HG03342 (cell line): ENCODE measurements around the gene LSP1.

Source experiments
- ATAC-seq: cut with Tn5 transposase; IDR thresholded peaks from one replicate; pipeline ENCODE4 v1.9.1; 2021; ENCODE audit warnings: mild to moderate bottlenecking, moderate library complexity; ENCODE audit not compliant: unreplicated experiment

The LSP1 gene

DNA sequence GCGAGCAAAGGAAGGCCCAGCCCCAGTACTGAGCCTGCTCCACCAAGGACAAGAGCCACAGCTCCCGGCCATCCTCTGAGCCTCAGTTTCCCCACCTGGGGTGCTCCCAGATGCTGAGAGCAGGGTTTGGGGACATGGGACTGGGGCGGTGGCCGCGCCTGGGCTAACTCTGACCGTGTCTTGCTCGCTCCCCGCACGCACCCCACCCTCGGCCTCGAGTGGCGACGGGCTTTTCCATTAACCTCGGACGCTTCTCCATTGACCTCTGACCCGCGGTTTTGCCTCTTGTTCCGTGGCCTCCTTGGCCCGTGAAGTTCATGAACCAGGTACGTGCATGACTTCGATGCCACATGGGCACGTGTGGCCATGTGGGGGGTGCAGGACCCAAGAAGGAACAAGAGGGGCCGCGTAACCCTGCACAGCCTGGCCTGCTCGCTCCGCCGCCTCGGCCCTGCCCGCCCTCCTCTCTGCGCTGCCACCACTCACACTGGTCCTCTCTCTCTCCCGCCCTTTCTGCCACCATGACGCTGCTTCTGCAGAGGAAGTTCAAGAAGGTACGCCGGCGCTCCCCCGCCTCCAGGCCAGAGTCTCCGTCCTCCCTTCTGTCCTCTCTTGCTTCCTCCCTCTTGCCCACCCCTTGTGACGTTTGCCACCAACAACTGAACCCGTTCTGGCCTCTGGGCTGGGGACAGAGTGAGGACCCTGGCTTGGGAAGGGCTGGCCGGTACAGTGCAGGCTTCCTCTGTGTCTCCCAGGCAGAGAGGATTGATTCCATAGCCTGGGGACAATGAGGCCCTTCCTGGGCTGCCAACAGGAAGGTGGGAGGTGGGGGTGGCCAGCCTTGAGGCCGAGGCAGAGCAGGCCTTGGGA lies 73.5 kb downstream of the LSP1 start:
- no peak for ATAC-seq

DNA sequence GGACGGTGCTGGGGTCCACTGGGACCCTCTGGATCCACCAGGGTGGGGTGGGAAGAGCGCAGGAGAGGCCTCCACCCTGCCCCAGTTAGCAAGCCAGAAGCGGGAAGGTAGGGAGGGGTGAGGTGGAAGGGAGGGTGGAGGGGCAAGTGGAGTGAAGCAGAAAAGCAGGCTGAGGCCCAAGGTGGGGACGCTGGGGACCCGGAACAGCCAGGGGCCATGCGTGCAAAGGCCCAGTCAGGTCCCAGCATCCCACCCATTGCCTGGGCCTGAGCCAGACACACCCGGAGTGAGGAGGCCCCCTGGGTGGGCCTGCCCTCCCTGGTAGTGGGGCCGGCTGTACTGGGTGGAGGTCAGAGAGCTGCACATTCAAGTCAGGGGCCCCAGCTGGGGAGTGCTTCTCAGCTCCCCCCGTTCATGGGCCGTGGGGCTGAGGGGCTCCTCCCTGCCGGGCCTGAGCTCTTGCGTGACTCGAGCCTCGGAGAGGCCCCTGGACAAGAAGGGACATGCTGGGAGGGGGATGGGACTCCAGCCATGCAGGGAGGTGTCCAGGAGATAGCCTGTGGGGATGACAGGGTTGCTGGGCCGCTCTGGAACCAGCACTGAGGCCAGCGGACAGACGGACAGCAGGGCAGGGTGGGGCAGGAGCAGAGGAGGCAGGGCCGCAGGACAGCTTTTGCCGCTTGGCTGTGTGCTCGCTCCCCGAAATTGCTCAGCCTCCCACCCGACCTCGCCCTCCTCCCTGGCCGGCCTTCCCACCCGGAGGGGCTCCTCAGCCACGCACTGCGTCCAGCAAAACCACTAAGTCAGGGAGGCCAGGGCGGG lies 74.4 kb downstream of the LSP1 start:
- ATAC-seq = no peak

DNA sequence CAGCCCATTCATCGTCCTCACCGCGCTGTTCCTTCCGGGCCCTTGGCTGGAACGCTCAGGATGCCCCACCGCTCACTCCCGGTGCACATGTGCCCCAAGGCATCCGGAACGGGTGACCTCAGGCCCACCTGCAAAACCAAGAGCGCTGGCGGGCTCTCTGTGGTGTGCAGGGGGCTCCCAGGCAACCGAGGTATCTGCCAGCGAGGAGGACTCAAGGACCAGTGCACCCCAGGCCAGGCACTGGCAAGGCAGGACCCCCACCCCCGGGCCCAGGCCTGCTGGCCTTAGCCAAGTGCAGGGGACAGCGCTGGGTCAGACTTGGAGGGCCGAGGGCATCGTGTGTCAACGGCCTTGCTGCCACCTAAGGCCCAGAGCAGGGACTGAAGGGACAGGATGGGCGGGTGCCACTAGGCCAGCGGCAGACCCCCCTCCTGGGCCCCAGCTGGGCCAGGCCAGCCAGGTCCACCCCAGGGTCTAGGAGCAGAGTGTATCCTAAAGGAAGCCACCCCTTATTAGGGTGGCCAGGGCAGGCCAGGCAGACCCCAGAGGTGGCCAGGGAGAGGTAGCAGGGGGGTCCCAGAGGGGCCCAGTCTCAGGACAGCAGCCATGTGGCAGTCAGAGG lies 75.1 kb downstream of the LSP1 start:
- ATAC-seq = no peak

DNA sequence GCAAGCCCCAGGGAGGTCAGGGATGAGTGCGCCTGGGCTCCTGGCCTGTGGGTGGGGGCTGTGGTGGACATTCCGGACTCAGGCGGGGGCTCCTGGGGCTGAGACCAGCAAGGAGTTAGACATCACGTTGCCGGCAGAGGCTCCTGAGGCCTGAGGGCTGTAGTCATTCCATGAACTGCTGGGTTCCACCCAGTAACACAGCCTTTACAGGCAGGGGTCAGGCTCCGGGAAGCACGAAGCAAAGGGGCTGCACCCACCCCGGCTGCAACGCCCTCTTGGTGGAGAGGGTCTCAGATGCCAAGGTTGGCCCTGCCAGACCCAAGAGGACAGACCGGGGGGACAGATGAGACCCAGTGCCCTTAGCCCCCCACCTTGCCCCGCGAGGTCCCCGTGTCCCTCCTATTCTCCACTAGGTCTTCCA lies 75.6 kb downstream of the LSP1 start:
- no peak for ATAC-seq

DNA sequence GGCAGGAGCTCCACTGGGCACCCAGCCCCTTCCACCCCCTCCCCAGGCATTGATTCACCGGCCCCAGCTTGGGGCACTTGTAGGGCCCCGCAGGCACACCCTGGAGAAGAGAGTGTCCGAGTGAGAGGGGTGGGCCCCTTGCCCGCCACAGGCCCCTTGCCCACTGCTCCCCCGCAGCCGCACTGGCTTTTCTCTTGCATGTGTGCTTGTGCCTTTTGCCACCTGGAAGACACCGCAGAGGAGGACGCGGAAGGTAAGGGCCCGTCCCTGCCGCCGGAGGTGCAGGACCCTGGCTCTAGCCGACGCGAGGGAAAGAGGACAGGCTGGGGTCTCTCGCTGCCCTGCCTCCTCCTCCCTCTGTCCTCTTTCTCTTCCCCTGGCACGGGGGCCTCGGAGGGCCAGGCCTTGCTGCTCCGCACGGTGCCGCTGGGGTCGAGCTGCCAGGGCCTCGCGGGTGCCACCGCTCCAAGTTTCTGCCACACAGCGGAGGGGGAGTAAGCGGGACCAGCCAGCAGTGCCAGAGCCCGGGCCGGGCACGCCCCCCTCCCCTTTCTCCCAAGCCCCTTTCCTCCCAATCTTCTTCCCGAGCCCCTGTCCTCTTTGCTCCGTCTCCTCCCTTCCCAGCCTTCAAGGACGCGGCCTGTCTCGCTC lies 76.1 kb downstream of the LSP1 start:
- ATAC-seq = no peak

DNA sequence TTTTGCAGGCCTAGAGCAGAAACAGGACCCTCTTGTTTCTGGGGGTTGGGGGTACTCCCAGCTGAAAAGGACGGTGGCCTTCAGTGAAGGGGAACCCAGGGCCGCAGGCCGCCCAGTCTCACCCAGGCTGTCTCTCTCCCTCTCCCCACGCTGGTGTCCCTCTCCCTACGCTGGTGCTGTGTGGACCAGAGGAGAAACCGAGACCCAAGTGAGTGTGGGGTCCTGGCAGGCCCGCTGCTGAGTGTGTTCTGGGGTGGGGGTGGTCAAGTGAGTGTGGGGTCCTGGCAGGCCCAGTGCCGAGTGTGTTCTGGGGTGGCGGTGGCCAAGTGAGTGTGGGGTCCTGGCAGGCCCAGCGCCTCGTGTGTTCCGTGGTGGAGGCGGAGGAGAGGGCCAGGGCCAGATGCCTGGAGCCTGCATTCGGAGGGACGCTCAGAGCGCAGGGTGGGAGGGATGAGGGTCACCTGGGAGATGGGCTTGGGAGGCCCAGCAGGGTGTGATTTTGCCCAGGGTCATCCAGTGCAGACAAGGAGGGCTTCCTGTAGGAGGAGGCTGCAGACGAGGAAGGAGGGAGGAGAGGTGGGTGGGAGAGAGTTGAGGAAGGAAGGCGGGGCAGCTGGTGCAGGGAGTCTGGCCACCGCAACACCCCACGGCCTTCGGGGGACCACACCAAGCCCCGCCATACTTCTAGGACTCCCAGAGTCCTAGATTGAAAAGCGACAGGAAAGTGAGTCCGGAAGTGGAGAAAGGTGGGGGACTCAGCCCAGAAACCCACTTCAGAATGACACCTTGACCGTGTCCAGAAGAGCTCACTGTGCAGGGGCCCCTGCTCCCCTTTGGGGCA lies 77.0 kb downstream of the LSP1 start:
- no peak for ATAC-seq

DNA sequence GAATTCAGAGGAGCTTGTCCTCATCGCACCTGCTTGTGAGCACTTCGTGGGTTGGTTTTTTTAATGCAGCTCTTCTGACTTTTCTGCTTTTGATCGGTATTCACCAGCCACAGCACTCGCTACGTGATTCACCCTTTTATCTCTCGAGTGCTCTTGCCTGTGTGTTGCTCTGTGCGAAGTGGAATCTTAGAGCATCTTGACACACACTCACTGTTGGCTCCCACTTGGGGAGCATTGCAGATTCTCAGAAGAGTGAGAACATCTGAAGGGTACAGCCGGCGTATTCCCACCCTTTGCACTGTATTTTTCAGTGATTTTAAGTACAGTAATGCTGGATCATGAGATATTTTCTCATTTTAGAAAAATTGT lies 77.6 kb downstream of the LSP1 start:
- no peak for ATAC-seq

DNA sequence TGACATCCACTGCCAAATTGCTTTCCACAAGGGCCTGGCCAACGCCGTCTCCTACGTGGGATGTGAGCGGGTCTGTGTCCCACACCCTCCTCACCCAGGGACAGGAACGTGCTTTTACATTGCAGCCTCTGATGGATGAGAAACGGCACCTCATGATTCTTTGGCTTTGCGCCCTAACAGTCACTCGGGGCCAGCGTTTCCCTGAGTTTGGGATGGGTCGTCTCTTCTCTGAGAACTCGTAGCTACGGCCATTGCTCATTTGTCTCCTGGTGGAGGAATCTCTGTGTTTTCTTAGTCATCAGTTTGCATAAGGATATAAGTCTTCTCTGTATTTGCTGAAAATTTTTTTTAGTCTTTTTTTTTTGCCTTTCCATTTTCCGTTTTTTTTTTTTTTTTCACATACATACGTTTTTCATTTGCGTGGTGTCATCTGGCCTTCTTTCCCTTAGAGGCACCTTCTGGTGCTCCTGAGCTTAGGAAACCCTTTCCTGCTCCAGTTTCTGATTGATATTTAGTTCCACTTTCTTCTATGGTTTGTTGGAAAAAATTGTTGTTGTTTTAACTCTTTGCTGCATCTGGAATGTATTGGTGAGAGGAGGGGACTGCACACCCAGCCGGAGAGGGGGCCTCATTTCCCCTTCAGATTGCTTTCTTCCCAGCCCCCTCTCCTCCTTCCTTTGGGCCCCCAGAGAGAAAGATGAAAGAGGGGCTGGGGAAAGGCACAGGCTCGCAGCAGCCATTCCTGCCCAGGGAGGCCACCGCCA lies 78.6 kb downstream of the LSP1 start:
- ATAC-seq = no peak

DNA sequence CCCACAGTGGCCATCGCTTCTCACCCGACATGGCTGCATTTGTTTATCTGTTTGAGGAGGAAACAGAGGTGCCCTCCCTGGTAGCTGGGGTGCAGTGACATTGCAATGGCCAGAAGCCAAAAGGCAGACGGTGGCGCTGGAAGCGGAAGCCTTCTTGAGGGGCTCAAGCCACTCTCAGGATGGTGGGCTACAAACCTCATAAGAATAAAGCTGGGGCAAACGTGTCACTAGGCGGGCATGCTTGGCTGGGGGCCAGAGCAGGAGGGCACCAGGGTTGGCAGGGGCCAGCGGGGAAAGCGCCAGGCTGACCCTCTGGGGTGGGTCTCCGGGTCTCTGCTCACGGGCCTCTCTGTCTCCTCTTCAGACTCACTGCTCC lies 79.2 kb downstream of the LSP1 start:
- no peak for ATAC-seq

DNA sequence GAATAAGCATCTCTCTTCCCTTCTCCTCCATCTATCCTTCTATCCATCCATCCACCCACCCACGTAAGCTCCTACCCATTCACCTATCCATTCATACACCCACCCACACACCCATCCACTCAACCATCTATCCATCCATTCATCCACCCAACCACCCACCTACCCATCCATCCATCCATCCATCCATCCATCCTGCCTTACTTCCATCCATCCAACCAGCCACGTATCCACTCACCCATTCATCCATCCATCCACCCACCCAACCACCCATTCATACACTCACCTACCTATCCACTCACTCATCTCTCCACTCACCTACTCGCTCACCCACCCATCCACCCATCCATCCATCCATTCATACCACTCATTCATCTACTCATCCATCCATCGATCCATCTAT lies 79.8 kb downstream of the LSP1 start:
- no peak for ATAC-seq

DNA sequence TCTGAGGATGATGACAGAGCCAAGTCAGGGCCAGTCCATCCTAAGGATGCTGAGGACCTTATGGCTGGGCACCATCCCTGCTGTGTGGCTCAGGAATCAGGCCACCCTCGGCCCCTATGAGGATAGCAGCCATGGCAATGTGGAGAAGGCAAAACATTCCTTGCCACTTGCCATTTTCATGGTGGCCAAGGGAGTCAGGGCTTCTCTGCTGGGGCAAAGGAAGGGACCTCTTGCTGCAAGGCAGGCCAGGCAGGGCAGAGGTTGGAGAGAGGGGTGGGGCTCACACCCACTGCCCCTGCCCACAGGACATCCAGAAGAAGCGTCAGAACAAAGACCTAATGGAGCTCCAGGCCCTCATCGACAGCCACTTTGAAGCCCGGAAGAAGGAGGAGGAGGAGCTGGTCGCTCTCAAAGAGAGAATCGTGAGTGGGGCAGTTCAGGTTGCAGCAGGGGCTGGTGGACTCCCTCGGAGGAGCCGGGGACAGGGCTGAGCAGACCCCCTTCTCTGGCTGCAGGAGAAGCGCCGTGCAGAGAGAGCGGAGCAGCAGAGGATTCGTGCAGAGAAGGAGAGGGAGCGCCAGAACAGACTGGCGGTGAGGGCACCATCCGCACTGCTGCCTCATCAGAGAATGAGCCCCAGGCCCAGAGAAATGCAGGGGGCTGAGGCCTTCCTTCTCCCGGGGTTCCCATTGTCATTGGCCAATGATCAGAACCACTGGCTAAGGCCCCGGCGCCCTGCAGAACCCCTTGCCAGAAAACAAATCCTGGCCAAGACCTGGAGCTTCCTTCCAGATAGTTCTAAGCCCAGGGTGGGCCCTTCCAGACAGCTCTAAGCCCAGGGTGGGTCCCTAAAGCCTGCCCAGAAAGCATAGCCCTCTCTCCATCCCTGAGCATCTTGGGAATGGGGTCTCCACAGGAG lies 80.8 kb downstream of the LSP1 start:
- no peak for ATAC-seq

DNA sequence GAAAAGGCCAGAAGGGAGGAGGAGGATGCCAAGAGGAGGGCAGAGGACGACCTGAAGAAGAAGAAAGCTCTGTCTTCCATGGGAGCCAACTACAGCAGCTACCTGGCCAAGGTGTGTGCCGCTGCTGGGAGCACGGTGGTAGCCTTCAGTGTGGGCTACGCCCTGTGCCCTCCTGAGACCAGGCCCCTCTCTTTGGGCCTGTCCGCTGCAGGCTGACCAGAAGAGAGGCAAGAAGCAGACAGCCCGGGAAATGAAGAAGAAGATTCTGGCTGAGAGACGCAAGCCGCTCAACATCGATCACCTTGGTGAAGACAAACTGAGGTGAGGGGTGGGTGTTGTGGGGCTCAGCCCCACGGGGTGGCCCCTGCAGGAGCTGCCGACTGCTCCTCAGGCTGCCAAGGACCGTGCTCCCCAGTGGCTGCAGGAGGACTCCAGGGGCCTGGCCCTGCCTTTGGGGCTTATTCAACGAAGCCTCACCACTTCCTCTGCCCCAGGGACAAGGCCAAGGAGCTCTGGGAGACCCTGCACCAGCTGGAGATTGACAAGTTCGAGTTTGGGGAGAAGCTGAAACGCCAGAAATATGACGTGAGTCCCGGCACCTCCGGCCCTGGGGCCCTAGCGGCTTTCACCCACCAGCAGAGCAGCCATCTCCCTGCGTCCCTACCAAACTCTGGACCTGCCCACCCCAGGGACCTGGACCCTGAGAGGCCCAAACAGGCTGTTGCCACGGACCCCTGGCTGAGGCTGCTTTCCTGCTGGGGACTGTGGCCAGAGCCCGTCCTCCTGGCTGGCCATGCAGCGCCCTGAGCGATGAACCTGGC lies 81.7 kb downstream of the LSP1 start:
- ATAC-seq = no peak

DNA sequence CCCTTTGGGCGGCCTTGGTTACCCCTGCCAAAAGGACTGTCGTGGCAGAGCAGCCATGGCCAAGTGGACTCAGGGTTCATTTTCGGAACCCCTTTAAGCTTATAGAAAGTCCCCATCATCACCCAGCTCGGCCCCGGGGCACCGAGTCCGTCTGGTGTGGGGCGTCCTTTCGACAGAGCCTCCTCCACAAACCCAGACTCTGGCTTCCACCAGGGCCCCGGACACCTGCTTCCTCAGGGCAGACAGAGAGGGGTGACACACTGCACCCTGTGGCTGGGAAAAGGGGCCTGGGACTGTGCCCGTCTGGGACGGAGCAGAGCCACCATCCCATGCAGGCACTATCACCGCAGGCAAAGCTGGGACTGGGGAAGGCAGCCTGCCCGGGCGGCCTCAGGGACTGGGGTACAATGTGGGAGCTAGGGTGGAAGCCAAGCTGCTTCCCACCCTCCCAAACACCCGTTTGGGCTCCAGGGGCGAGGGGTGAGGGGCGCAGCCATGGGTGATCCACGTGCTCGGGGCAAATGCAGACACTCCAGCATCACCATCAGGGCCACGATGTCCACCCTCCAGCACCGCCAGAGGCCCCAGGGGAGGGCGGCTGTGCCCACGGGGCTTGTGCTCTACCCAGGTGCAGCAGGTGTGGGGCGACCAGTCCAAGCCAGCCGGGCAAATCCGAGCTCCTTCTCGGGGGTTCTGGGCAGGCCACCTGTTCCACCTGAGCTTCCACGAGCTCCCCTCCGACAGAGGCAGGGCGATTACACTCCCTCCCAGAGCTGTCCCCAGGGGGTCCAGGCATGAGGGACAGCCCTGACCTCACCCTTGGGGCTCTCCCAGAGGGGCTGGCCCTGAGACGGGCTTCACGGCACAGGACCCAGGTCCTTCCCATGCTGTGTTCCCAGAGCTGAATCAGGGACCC lies 82.5 kb downstream of the LSP1 start:
- no peak for ATAC-seq

DNA sequence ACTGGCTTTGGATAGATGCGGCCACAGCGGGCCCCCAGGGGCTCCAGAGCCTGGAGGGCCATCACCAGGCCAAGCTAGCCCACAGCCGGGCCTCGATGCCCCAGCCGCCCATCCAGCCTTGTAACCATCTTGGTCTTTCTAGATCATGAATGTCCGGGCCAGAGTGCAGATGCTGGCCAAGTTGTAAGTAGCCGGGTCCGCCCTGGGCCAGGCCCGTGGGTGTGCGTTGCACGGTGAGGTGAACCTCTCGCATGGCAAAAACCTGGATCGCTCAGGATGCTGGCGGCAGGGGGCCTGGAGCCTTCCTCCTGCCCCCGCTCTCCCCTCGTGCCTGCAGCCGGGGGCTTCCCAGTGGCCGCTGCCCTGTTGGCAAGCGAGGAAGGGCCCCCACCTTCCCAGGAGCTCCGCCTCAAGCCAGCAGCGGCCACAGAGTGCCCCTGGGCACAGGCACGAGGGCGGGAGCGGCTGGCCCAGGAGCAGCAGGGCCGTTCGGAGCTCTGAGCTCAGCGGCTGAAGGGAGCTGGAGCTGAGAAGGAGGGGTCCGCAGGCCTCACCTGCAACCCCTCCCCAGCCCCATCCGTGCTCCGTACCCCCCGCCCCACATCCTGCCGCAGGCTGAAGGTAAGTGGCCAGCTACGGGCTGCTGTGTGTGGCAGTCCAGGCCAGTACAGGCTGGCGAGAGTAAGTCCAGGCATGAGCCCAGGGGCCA lies 83.3 kb downstream of the LSP1 start:
- ATAC-seq = no peak

DNA sequence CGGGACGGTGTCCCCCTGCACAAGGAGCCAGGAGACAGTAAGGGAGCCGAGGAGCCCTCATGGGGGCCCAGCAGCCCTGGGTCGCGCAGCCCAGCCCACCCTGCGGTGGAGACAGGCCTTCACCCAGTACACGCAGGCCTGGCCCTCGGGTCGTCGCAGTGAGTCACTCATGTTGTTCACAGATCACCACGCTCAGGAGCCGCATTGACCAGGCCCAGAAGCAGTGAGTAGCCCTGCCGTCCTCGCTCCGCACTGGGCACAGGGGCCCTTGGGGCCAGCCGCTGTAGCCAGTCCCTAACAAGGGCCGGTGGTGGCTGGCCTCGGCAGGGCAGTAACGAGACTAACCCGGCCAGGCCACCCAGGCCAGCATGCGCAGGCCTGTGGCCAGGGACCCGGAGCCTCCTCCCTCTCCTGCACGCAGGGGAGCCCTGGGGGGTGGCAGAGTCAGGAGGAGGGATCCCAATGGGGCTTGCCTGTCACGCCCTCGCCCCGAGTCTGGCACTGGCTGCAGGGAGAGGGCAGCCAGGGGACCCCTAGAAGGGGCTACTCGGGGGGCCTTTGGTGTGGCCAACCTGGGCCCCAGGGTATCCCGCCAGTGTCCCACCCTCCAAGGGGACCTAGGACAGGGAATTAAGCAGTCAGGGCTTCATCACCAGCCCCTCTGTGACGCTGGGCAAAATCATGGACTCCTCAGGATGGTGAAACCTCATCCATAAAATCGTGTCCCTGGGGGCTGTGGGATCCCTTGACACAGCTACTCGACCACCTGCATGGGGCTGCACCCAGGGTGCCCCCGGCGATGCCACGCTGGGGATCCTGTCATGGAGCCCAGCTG lies 84.1 kb downstream of the LSP1 start:
- ATAC-seq = no peak
